Astrocyte (in vitro differentiated cells and primary cell): ENCODE data around the gene TLL1. TPM values are rescaled to one million over a fixed set of nuclear protein-coding genes. Genes with fewer than 3 reads are reported as not detected.

Experiments
- DNase-seq: peaks from one replicate; pipeline ENCODE4 v3.0.0-alpha.2; 2010; ENCODE audit warnings: low read depth
- FAIRE-seq: peaks from 2 replicates; lab custom pipeline; 2011; peaks lifted over from hg19 to GRCh38; lab: Jason Lieb, UNC
- H2AFZ ChIP-seq: 2 replicates; pipeline ENCODE4 v1.6.0; 2012; ENCODE audit warnings: low read depth, low read length, inconsistent platforms
- H3K27ac ChIP-seq: 2 replicates; pipeline ENCODE4 v1.5.1; 2011; ENCODE audit warnings: low read depth, low read length, inconsistent platforms
- H3K27me3 ChIP-seq: 2 replicates; pipeline ENCODE4 v1.6.0; 2011; ENCODE audit warnings: low read length, inconsistent platforms; ENCODE audit not compliant: insufficient read depth
- H3K36me3 ChIP-seq: 2 replicates; pipeline ENCODE4 v1.5.1; 2011; ENCODE audit warnings: low read length, inconsistent platforms; ENCODE audit not compliant: insufficient read depth
- H3K4me1 ChIP-seq: 2 replicates; pipeline ENCODE4 v1.5.1; 2011; ENCODE audit warnings: low read length, inconsistent platforms; ENCODE audit not compliant: insufficient read depth
- H3K4me2 ChIP-seq: 2 replicates; pipeline ENCODE4 v1.6.0; 2012; ENCODE audit warnings: low read length, inconsistent platforms
- H3K4me3 ChIP-seq: 2 replicates; pipeline ENCODE4 v1.5.1; 2011; ENCODE audit warnings: low read depth, mild to moderate bottlenecking, low read length, inconsistent platforms; ENCODE audit not compliant: insufficient read depth
- H3K79me2 ChIP-seq: 2 replicates; pipeline ENCODE4 v1.6.0; 2012; ENCODE audit warnings: mild to moderate bottlenecking, low read length, inconsistent platforms; ENCODE audit not compliant: insufficient read depth
- H3K9ac ChIP-seq: 2 replicates; pipeline ENCODE4 v1.6.0; 2012; ENCODE audit warnings: mild to moderate bottlenecking, low read length, inconsistent platforms
- H3K9me3 ChIP-seq: 2 replicates; pipeline ENCODE4 v1.5.1; 2012; ENCODE audit warnings: low read depth, mild to moderate bottlenecking, low read length, inconsistent platforms; ENCODE audit not compliant: insufficient read depth
- H4K20me1 ChIP-seq: 2 replicates; pipeline ENCODE4 v1.6.0; 2012; ENCODE audit warnings: low read length, inconsistent platforms; ENCODE audit not compliant: insufficient read depth
- H3K27ac Mint-ChIP-seq: one replicate; pipeline ENCODE4 v1.8.0; 2021; ENCODE audit warnings: mild to moderate bottlenecking, mixed read lengths; ENCODE audit not compliant: unreplicated experiment
- H3K27me3 Mint-ChIP-seq: one replicate; pipeline ENCODE4 v1.8.0; 2021; ENCODE audit warnings: low read depth, mixed read lengths; ENCODE audit not compliant: unreplicated experiment
- H3K36me3 Mint-ChIP-seq: one replicate; pipeline ENCODE4 v1.8.0; 2021; ENCODE audit warnings: low read depth, mixed read lengths; ENCODE audit not compliant: unreplicated experiment
- H3K4me1 Mint-ChIP-seq: one replicate; pipeline ENCODE4 v1.8.0; 2021; ENCODE audit warnings: low read depth, mixed read lengths; ENCODE audit not compliant: unreplicated experiment
- H3K4me3 Mint-ChIP-seq: one replicate; pipeline ENCODE4 v1.8.0; 2021; ENCODE audit warnings: mild to moderate bottlenecking, moderate library complexity, mixed read lengths; ENCODE audit not compliant: unreplicated experiment
- H3K9me3 Mint-ChIP-seq: one replicate; pipeline ENCODE4 v1.8.0; 2021; ENCODE audit warnings: mild to moderate bottlenecking, mixed read lengths; ENCODE audit not compliant: unreplicated experiment
- EZH2 ChIP-seq: IDR thresholded peaks from 2 replicates; pipeline ENCODE4 v1.6.1; 2012; ENCODE audit warnings: mild to moderate bottlenecking, low read length, inconsistent platforms; ENCODE audit not compliant: insufficient read depth
- total RNA-seq: library from RNA; stranded (reverse); gene quantifications from 2 replicates; pipeline ENCODE4 v1.2.1, GENCODE V29; 2021
- TF ChIP-seq, protein P1 (sequence below): IDR thresholded peaks from 2 replicates; pipeline ENCODE4 v1.5.1; 2011; ENCODE audit warnings: low read depth, mild to moderate bottlenecking, inconsistent platforms, low read length, moderate library complexity; ENCODE audit not compliant: insufficient read depth

TLL1 gene
- total RNA-seq, 1 donor from 2014 or later, result 2.7 TPM

DNA sequence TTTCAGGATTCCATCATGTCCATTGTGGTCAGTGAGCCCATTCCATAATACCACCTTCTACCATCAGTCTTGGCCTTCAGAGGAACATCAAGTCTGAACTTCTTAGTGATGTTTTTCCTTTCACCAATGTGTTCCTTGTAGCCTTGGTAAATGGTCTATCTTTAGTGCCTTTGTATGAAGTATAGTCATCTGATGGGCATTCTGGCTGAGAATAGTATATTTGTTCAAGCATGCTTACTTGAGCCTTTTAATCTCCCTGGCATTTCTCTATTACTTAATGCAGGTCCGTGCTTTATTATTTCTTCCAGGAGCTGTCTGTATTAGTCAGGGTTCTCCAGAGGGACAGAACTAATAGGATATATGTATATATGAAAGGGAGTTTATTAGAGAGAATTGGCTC lies 99.7 kb downstream of the TLL1 start:
- Histone ChIP-seq H3K79me2 (no peaks in the 10 kb centered on the region), H3K27me3 (no peaks in the 10 kb centered on the region), H3K9me3 (peaks cover 2% of the 10 kb centered on the region), H3K4me1 (no peaks in the 10 kb centered on the region), H3K4me3 (no peak overlapping the region), H3K27ac (no peak overlapping the region), H3K4me2 (no peak overlapping the region), H3K9ac (no peak overlapping the region), H3K36me3 (no peaks in the 10 kb centered on the region), H4K20me1 (no peaks in the 10 kb centered on the region), H2AFZ (no peak overlapping the region)
- DNase-seq (peak; percentile 20), FAIRE-seq (no peak)
- Mint-ChIP-seq H3K4me3 (no peak overlapping the region), H3K4me1 (peaks cover 5% of the 10 kb centered on the region), H3K9me3 (no peaks in the 10 kb centered on the region), H3K27me3 (no peaks in the 10 kb centered on the region), H3K36me3 (no peaks in the 10 kb centered on the region), H3K27ac (no peak overlapping the region)
- TF ChIP-seq, protein P1, sequence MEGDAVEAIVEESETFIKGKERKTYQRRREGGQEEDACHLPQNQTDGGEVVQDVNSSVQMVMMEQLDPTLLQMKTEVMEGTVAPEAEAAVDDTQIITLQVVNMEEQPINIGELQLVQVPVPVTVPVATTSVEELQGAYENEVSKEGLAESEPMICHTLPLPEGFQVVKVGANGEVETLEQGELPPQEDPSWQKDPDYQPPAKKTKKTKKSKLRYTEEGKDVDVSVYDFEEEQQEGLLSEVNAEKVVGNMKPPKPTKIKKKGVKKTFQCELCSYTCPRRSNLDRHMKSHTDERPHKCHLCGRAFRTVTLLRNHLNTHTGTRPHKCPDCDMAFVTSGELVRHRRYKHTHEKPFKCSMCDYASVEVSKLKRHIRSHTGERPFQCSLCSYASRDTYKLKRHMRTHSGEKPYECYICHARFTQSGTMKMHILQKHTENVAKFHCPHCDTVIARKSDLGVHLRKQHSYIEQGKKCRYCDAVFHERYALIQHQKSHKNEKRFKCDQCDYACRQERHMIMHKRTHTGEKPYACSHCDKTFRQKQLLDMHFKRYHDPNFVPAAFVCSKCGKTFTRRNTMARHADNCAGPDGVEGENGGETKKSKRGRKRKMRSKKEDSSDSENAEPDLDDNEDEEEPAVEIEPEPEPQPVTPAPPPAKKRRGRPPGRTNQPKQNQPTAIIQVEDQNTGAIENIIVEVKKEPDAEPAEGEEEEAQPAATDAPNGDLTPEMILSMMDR, result no peak
- TF ChIP-seq EZH2, result no peak

DNA sequence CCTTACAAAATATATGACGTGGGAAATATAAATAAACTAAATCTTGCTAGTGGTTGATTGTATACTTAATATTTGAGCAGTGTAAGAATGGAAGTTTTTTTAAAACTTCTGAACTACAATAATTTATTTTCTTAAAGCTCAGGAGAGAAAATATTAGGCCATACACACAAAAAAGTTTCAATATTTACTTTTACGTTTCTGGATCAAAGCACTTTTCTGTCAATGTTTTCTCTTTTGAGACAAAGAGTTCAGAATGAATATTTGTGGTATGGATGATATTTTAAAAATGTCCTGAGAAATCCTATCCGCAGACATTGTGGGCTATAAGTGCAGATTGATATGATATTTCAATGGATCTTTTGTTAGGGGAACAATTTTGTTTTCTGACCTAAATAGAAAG lies 109.9 kb downstream of the TLL1 start:
- Histone ChIP-seq H3K4me1 (no peaks in the 10 kb centered on the region), H4K20me1 (no peaks in the 10 kb centered on the region), H3K9me3 (no peaks in the 10 kb centered on the region), H2AFZ (no peak overlapping the region), H3K9ac (no peak overlapping the region), H3K4me2 (no peak overlapping the region), H3K79me2 (no peaks in the 10 kb centered on the region), H3K4me3 (no peak overlapping the region), H3K27ac (no peak overlapping the region), H3K27me3 (no peaks in the 10 kb centered on the region), H3K36me3 (no peaks in the 10 kb centered on the region)
- Mint-ChIP-seq H3K4me3 (no peak overlapping the region), H3K27me3 (no peaks in the 10 kb centered on the region), H3K36me3 (no peaks in the 10 kb centered on the region), H3K9me3 (no peaks in the 10 kb centered on the region), H3K4me1 (peaks cover 15% of the 10 kb centered on the region), H3K27ac (no peak overlapping the region)
- peak; percentile 14 for DNase-seq
- FAIRE-seq, result no peak
- no peak for TF ChIP-seq EZH2
- TF ChIP-seq, protein P1, result no peak

DNA sequence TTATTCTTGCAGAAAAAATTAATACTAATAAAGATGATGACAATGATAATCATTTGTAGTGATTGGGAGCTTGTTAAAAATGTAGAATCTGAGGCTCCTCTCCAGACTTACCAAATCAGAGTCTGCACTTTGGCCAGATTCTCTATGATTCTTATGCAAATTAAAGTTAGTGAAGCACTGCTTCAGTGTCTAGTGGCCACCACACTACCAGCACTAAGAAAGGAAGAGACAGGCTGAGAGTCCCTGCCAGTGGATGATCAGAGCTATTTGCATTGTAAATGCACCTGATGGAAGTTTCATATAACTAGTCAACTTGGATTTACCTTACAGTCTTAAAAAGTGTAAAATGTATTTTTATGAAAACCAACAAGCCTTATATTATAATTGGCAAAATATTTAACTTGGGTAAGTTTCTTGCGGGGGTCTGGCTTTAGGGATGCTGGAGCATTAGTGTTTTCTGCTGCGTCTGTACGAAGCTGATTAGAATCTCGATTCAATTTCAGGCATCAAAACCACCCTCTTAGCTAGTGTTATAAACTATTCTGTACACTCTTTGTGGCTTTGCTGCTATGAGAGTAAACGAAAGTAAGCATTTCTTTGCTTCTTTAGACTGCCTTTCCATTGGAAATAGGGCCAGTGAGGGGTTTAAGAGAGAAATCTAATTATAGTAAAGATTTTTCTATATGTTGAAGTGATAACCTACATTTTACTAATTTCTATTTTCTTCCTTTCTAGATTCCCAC lies 114.1 kb downstream of the TLL1 start:
- no peak overlapping the region for H2AFZ ChIP-seq
- no peak overlapping the region for H3K27ac ChIP-seq
- no peak overlapping the region for H3K4me3 ChIP-seq
- no peaks in the 10 kb centered on the region for H3K36me3 ChIP-seq
- TF ChIP-seq EZH2, result no peak
- TF ChIP-seq, protein P1, result no peak
- FAIRE-seq (no peak), DNase-seq (no peak)
- Mint-ChIP-seq H3K27ac (no peak overlapping the region), H3K36me3 (no peaks in the 10 kb centered on the region), H3K4me3 (no peak overlapping the region), H3K9me3 (no peaks in the 10 kb centered on the region), H3K27me3 (no peaks in the 10 kb centered on the region), H3K4me1 (peaks cover 21% of the 10 kb centered on the region)
- no peaks in the 10 kb centered on the region for H3K27me3 ChIP-seq
- H3K79me2 ChIP-seq, result no peaks in the 10 kb centered on the region
- no peaks in the 10 kb centered on the region for H4K20me1 ChIP-seq
- no peak overlapping the region for H3K9ac ChIP-seq
- H3K9me3 ChIP-seq, result no peaks in the 10 kb centered on the region
- H3K4me2 ChIP-seq, result no peak overlapping the region
- H3K4me1 ChIP-seq, result no peaks in the 10 kb centered on the region
